B cell (primary cell): ENCODE measurements around the gene PPFIA1.

ENCODE experiments used
- EZH2 ChIP-seq: IDR thresholded peaks from 2 replicates; pipeline ENCODE4 v1.6.1; 2012; ENCODE audit warnings: borderline replicate concordance, low read depth, mild to moderate bottlenecking, moderate library complexity, low read length; ENCODE audit not compliant: insufficient read depth, poor library complexity, severe bottlenecking
- TF ChIP-seq, protein P1 (sequence below): fragments of 200-600 bp; IDR thresholded peaks from one replicate; pipeline ENCODE4 v1.8.0; 2022; ENCODE audit warnings: antibody characterized with exemption, mild to moderate bottlenecking

DNA sequence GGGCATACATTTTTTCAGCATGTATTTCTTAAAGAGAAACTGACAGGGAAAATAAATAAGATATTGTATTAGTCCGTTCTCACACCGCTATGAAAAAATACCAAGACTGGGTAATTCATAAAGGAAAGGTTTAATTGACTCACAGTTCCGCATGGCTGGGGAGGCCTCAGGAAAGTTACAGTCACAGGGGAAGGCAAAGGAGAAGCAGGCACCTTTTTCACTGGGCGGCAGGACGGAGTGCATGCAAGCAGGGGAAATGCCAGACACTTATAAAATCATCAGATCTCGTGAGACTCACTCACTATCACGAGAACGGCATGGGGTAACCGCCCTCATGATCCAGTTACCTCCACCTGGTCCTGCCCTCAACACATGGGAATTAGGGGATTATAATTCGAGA, 44.2 kb downstream of the PPFIA1 start:
- TF ChIP-seq EZH2 = no peak
- TF ChIP-seq, protein P1, sequence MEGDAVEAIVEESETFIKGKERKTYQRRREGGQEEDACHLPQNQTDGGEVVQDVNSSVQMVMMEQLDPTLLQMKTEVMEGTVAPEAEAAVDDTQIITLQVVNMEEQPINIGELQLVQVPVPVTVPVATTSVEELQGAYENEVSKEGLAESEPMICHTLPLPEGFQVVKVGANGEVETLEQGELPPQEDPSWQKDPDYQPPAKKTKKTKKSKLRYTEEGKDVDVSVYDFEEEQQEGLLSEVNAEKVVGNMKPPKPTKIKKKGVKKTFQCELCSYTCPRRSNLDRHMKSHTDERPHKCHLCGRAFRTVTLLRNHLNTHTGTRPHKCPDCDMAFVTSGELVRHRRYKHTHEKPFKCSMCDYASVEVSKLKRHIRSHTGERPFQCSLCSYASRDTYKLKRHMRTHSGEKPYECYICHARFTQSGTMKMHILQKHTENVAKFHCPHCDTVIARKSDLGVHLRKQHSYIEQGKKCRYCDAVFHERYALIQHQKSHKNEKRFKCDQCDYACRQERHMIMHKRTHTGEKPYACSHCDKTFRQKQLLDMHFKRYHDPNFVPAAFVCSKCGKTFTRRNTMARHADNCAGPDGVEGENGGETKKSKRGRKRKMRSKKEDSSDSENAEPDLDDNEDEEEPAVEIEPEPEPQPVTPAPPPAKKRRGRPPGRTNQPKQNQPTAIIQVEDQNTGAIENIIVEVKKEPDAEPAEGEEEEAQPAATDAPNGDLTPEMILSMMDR = no peak
